SH-SY5Y (cell line): ENCODE measurements around the gene HOXD4.

Experiments used
- GATA2 ChIP-seq: IDR thresholded peaks from 2 replicates; pipeline ENCODE4 v1.6.1; 2011; ENCODE audit warnings: mild to moderate bottlenecking, low read depth, low read length
- GATA3 ChIP-seq: IDR thresholded peaks from 2 replicates; pipeline ENCODE4 v1.6.1; 2011; ENCODE audit warnings: low read depth, mild to moderate bottlenecking, low read length, moderate library complexity

- TF ChIP-seq GATA3 (no peak), GATA2 (no peak)
These were observed 3.4 kb upstream of the HOXD4 start for GRCh38 chr2:176147800-176148496.
